GM12891 (cell line): ENCODE data around the gene PRKN.

Experiments used
- POLR2A ChIP-seq: IDR thresholded peaks from 2 replicates; pipeline ENCODE4 v1.6.1; 2011; ENCODE audit warnings: low read depth, low read length, control low read depth
- SPI1 ChIP-seq: IDR thresholded peaks from 2 replicates; pipeline ENCODE4 v1.6.1; 2011; ENCODE audit warnings: low read depth, low read length, control low read depth
- TAF1 ChIP-seq: IDR thresholded peaks from 2 replicates; pipeline ENCODE4 v1.6.1; 2011; ENCODE audit warnings: low read depth, low read length, control low read depth

DNA sequence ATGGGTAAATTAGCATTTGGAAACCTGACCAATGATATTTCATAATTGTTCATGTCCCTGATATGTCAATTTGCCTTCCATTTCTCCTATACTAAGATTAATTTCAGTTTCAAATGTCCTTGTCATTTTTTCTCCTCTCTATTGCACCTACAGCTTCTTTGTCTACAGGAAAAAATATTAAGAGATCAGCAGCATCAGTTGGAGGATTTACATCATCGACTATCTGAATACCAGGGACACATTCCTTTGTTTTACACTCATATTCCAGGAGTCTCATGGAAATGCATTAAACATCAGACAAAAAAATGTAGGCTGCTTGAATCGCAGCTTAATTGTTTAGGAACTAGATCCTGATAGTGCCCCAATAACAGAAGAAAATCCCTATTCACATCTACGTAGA is 188.2 kb downstream of the PRKN start:
- TF ChIP-seq POLR2A (no peak), SPI1 (no peak), TAF1 (no peak)
